ENCODE data around the gene VWA8. TPM values are rescaled to one million over a fixed set of nuclear protein-coding genes. Genes with fewer than 3 reads are reported as not detected.

VWA8 gene
- polyA plus RNA-seq, 1 experiment: 12.4 TPM

- Histone ChIP-seq H3K27me3 (ENCODE audit: control insufficient read depth, insufficient read depth, low read length) (no peaks in the 10 kb centered on the region), H3K9me3 (ENCODE audit: control insufficient read depth, insufficient read depth, low read length) (no peaks in the 10 kb centered on the region), H3K27ac (ENCODE audit: low read depth, low read length) (no peak overlapping the region), H3K4me3 (ENCODE audit: low read depth, low read length) (no peak overlapping the region)
- TF ChIP-seq CTCF (IDR thresholded peaks at IDR 0.05; ENCODE audit: low read depth, low read length): no peak
- DNase-seq (ENCODE audit: low read depth, low spot score): no peak
- POLR2A ChIA-PET: no interaction called here
- CTCF ChIA-PET: no interaction called here
Observed at GRCh38 chr13:41970918-41971317, 10.0 kb upstream of the VWA8 start.

- no peak for DNase-seq (ENCODE audit: low read depth, low spot score)
Observed at GRCh38 chr13:41970022-41970421, 9.1 kb upstream of the VWA8 start.

GRCh38 chr13:41969072-41969471 is 8.2 kb upstream of the VWA8 start:
- Histone ChIP-seq H3K27ac (ENCODE audit: low read depth, low read length) (no peak overlapping the region), H3K27me3 (ENCODE audit: control insufficient read depth, insufficient read depth, low read length) (no peaks in the 10 kb centered on the region), H3K4me3 (ENCODE audit: low read depth, low read length) (no peak overlapping the region), H3K9me3 (ENCODE audit: control insufficient read depth, insufficient read depth, low read length) (no peaks in the 10 kb centered on the region)
- CTCF ChIA-PET: no interaction called here
- no peak for DNase-seq (ENCODE audit: low read depth, low spot score)
- TF ChIP-seq CTCF (IDR thresholded peaks at IDR 0.05; ENCODE audit: low read depth, low read length): no peak
- POLR2A ChIA-PET: no interaction called here

More at GRCh38 chr13:41970022-41970421, 9.1 kb upstream of the VWA8 start:
- Histone ChIP-seq H3K4me3 (ENCODE audit: low read depth, low read length) (no peak overlapping the region), H3K27ac (ENCODE audit: low read depth, low read length) (no peak overlapping the region), H3K9me3 (ENCODE audit: control insufficient read depth, insufficient read depth, low read length) (no peaks in the 10 kb centered on the region), H3K27me3 (ENCODE audit: control insufficient read depth, insufficient read depth, low read length) (no peaks in the 10 kb centered on the region)
- TF ChIP-seq CTCF (IDR thresholded peaks at IDR 0.05; ENCODE audit: low read depth, low read length): no peak
- ChIA-PET CTCF (no interaction called here), POLR2A (no interaction called here)

- DNase-seq (ENCODE audit: low read depth, low spot score): no peak
- H3K4me3 ChIP-seq (ENCODE audit: low read depth, low read length): no peak overlapping the region
- no peak for TF ChIP-seq CTCF (IDR thresholded peaks at IDR 0.05; ENCODE audit: low read depth, low read length)
- no peaks in the 10 kb centered on the region for H3K9me3 ChIP-seq (ENCODE audit: control insufficient read depth, insufficient read depth, low read length)
- no peaks in the 10 kb centered on the region for H3K27me3 ChIP-seq (ENCODE audit: control insufficient read depth, insufficient read depth, low read length)
- ChIA-PET CTCF (no interaction called here), POLR2A (no interaction called here)
- H3K27ac ChIP-seq (ENCODE audit: low read depth, low read length): no peak overlapping the region
Observed at GRCh38 chr13:41966671-41967070, 5.8 kb upstream of the VWA8 start.

GRCh38 chr13:41962994-41963393 is 2.1 kb upstream of the VWA8 start:
- H3K27ac ChIP-seq (ENCODE audit: low read depth, low read length): no peak overlapping the region
- H3K9me3 ChIP-seq (ENCODE audit: control insufficient read depth, insufficient read depth, low read length): no peaks in the 10 kb centered on the region
- H3K27me3 ChIP-seq (ENCODE audit: control insufficient read depth, insufficient read depth, low read length): no peaks in the 10 kb centered on the region
- no peak for DNase-seq (ENCODE audit: low read depth, low spot score)
- H3K4me3 ChIP-seq (ENCODE audit: low read depth, low read length): no peak overlapping the region
- ChIA-PET CTCF (interaction anchor here (2.2 kb wide), 1 partner anchor 295 kb away, joined by 5 read pairs; no protein-coding TSS in a partner anchor), POLR2A (interaction anchor here (0.5 to 1.6 kb wide), 2 partner anchors 32 to 76 kb away, joined by 4 read pairs; no protein-coding TSS in a partner anchor)
- TF ChIP-seq CTCF (IDR thresholded peaks at IDR 0.05; ENCODE audit: low read depth, low read length): no peak
